GM23338 (cell line): ENCODE results near the gene FLT1. TPM values are rescaled to one million over a fixed set of nuclear protein-coding genes. Genes with fewer than 3 reads are reported as not detected.

ENCODE experiments used
- ATAC-seq: fragments of 200-7000 bp; cut with Tn5 transposase; 3 replicates; pipeline ENCODE4 v1.9.1; 2020
- DNase-seq: peaks from one replicate; pipeline ENCODE4 v3.0.0-alpha.2; 2015; ENCODE audit warnings: low spot score
- H2AFZ ChIP-seq: fragments of 200-600 bp; sonication (generic); 2 replicates; pipeline ENCODE4 v1.8.0; 2016; ENCODE audit warnings: antibody characterized with exemption, mild to moderate bottlenecking, moderate library complexity
- H3F3A ChIP-seq: fragments of 200-600 bp; sonication (generic); replicated peaks from 2 replicates; pipeline ENCODE4 v1.8.0; 2017; ENCODE audit warnings: antibody characterized with exemption, mixed run types, low read depth
- H3K27ac ChIP-seq: fragments of 200-600 bp; sonication (generic); 2 replicates; pipeline ENCODE4 v1.6.1; 2016; ENCODE audit warnings: low read depth
- H3K27me3 ChIP-seq: fragments of 200-600 bp; sonication (generic); 2 replicates; pipeline ENCODE4 v1.8.0; 2016; ENCODE audit warnings: mild to moderate bottlenecking, mixed run types, moderate library complexity; ENCODE audit not compliant: insufficient read depth
- H3K36me3 ChIP-seq: fragments of 200-600 bp; sonication (generic); 2 replicates; pipeline ENCODE4 v1.8.0; 2016; ENCODE audit warnings: mild to moderate bottlenecking; ENCODE audit not compliant: insufficient read depth
- H3K4me1 ChIP-seq: fragments of 200-600 bp; sonication (generic); 2 replicates; pipeline ENCODE4 v1.8.0; 2016; ENCODE audit warnings: mild to moderate bottlenecking, moderate library complexity; ENCODE audit not compliant: insufficient read depth
- H3K4me2 ChIP-seq: fragments of 200-600 bp; sonication (generic); 2 replicates; pipeline ENCODE4 v1.7.1; 2017; ENCODE audit warnings: mixed run types
- H3K4me3 ChIP-seq: fragments of 200-600 bp; sonication (generic); 2 replicates; pipeline ENCODE4 v1.6.1; 2016; ENCODE audit warnings: mixed run types
- H3K79me2 ChIP-seq: fragments of 200-600 bp; sonication (generic); replicated peaks from 2 replicates; pipeline ENCODE4 v1.8.0; 2017; ENCODE audit warnings: mild to moderate bottlenecking; ENCODE audit not compliant: insufficient read depth
- H3K9me2 ChIP-seq: fragments of 200-600 bp; sonication (generic); 2 replicates; pipeline ENCODE4 v1.8.0; 2017; ENCODE audit not compliant: insufficient read depth
- H4K20me1 ChIP-seq: fragments of 200-600 bp; sonication (generic); replicated peaks from 2 replicates; pipeline ENCODE4 v1.8.0; 2017; ENCODE audit warnings: mild to moderate bottlenecking; ENCODE audit not compliant: insufficient read depth
- H3K27ac Mint-ChIP-seq: 2 replicates; pipeline ENCODE4 v1.8.0; 2020; ENCODE audit warnings: inconsistent platforms, mild to moderate bottlenecking, moderate library complexity, mixed read lengths
- H3K27me3 Mint-ChIP-seq: 3 replicates; pipeline ENCODE4 v1.8.0; 2022; ENCODE audit warnings: low read depth, mild to moderate bottlenecking, moderate library complexity, mixed read lengths, inconsistent platforms; ENCODE audit not compliant: insufficient read depth, poor library complexity
- H3K36me3 Mint-ChIP-seq: 3 replicates; pipeline ENCODE4 v1.8.0; 2021; ENCODE audit warnings: low read depth, mild to moderate bottlenecking, inconsistent platforms, moderate library complexity, mixed read lengths
- H3K4me1 Mint-ChIP-seq: 3 replicates; pipeline ENCODE4 v1.8.0; 2020; ENCODE audit warnings: mild to moderate bottlenecking, inconsistent platforms, mixed read lengths
- H3K4me3 Mint-ChIP-seq: 3 replicates; pipeline ENCODE4 v1.8.0; 2021; ENCODE audit warnings: moderate library complexity, mild to moderate bottlenecking, inconsistent platforms, mixed read lengths
- H3K9me3 Mint-ChIP-seq: 3 replicates; pipeline ENCODE4 v1.8.0; 2020; ENCODE audit warnings: moderate library complexity, mild to moderate bottlenecking, inconsistent platforms, mixed read lengths
- CREB1 ChIP-seq: fragments of 250-450 bp; sonication (Bioruptor Pico); IDR thresholded peaks from 2 replicates; pipeline ENCODE4 v1.5.0; 2020; ENCODE audit warnings: low read depth, mild to moderate bottlenecking, moderate library complexity
- CTCF ChIP-seq, 2 experiments: fragments of 200-600 bp in 1 of 2; sonication (generic) in 1 of 2; conservative IDR thresholded peaks; 2 replicates each; pipeline versions ENCODE4 v1.5.1 to v1.6.1; 2016 to 2017; ENCODE audit warnings: antibody characterized with exemption in 2 of 2, low read depth in 2 of 2, mild to moderate bottlenecking in 2 of 2, moderate library complexity in 1 of 2
- ETS1 ChIP-seq: IDR thresholded peaks from 2 replicates; pipeline ENCODE4 v1.6.1; 2016; ENCODE audit warnings: antibody characterized with exemption
- EZH2 ChIP-seq: fragments of 200-600 bp; sonication (generic); IDR thresholded peaks from one replicate; pipeline ENCODE4 v1.8.0; 2017; ENCODE audit warnings: antibody characterized with exemption, mild to moderate bottlenecking, low read depth; ENCODE audit not compliant: unreplicated experiment
- EZH2phosphoT487 ChIP-seq: fragments of 200-600 bp; sonication (generic); IDR thresholded peaks from one replicate; pipeline ENCODE4 v1.8.1; 2018; ENCODE audit warnings: antibody characterized with exemption; ENCODE audit not compliant: unreplicated experiment
- JUNB ChIP-seq: IDR thresholded peaks from one replicate; pipeline ENCODE4 v1.6.1; 2016; ENCODE audit warnings: antibody characterized with exemption; ENCODE audit not compliant: unreplicated experiment
- NANOG ChIP-seq: IDR thresholded peaks from 2 replicates; pipeline ENCODE4 v1.6.1; 2016; ENCODE audit warnings: antibody characterized with exemption, borderline replicate concordance
- POLR2AphosphoS5 ChIP-seq: IDR thresholded peaks from 2 replicates; pipeline ENCODE4 v1.6.1; 2016; ENCODE audit warnings: antibody characterized with exemption, low read depth
- REST ChIP-seq: IDR thresholded peaks from one replicate; pipeline ENCODE4 v1.6.1; 2018; ENCODE audit warnings: antibody characterized with exemption; ENCODE audit not compliant: unreplicated experiment
- STAT1 ChIP-seq: IDR thresholded peaks from one replicate; pipeline ENCODE4 v1.6.1; 2016; ENCODE audit warnings: antibody characterized with exemption; ENCODE audit not compliant: unreplicated experiment
- ZNF114 ChIP-seq: fragments of 250-450 bp; sonication (Bioruptor Pico); IDR thresholded peaks from 2 replicates; pipeline ENCODE4 v1.5.0; 2020; ENCODE audit warnings: mild to moderate bottlenecking, moderate library complexity
- ZNF331 ChIP-seq: fragments of 250-450 bp; sonication (Bioruptor Pico); IDR thresholded peaks from 2 replicates; pipeline ENCODE4 v1.5.0; 2020; ENCODE audit warnings: low read depth, mild to moderate bottlenecking, moderate library complexity
- ZNF462 ChIP-seq: fragments of 250-450 bp; sonication (Bioruptor Pico); IDR thresholded peaks from 2 replicates; pipeline ENCODE4 v1.5.0; 2020; ENCODE audit warnings: mild to moderate bottlenecking, moderate library complexity
- polyA plus RNA-seq: library from polyadenylated mRNA; unstranded; fragments of >200 nt; fragmentation: Nextera tagmentation; extraction: Ambion mirVana; gene quantifications from 2 replicates; pipeline ENCODE4 v1.2.1, GENCODE V29; 2016
- total RNA-seq: library from RNA; depleted of rRNA; stranded (reverse); fragments of >200 nt; shearing (Covaris generic); gene quantifications from 2 replicates; pipeline ENCODE4 v1.2.3, GENCODE V29; 2014

The FLT1 gene
- total and polyA plus RNA-seq, 2 experiments from 2014 or later, result 26.8 to 116 TPM

GRCh38 chr13:28451482-28452217 is 43.3 kb downstream of the FLT1 start:
- H2AFZ ChIP-seq, result no peak overlapping the region

More at GRCh38 chr13:28451482-28452217, 43.3 kb downstream of the FLT1 start:
- H3K27ac ChIP-seq, result peak overlapping the region; percentile 86
- peak; percentile 88 for ATAC-seq
- H3K79me2 ChIP-seq, result peaks cover 67% of the 10 kb centered on the region
- Mint-ChIP-seq H3K9me3 (peaks cover 29% of the 10 kb centered on the region), H3K4me1 (peaks cover 46% of the 10 kb centered on the region), H3K4me3 (no peak overlapping the region), H3K36me3 (peaks cover 80% of the 10 kb centered on the region), H3K27me3 (peaks cover 6% of the 10 kb centered on the region), H3K27ac (peak overlapping the region; percentile 36)
- peaks cover 41% of the 10 kb centered on the region for H3K4me1 ChIP-seq
- no peaks in the 10 kb centered on the region for H3K27me3 ChIP-seq
- no peaks in the 10 kb centered on the region for H4K20me1 ChIP-seq
- peak; percentile 76 for DNase-seq
- peaks cover 3% of the 10 kb centered on the region; the same call in 1 of the 2 replicates for H3F3A ChIP-seq
- H3K9me2 ChIP-seq, result no peaks in the 10 kb centered on the region
- peaks cover 29% of the 10 kb centered on the region for H3K36me3 ChIP-seq
- H3K4me3 ChIP-seq, result no peak overlapping the region; the same call in 1 of the 2 replicates
- TF ChIP-seq CTCF (conservative IDR thresholded peaks at IDR 0.05; ENCODE audit: low read depth in 2 of 2) (no peak), REST (no peak), JUNB (no peak), POLR2AphosphoS5 (no peak), CREB1 (CRISPR knock-in tag) (no peak), ZNF331 (CRISPR knock-in tag) (no peak), ETS1 (no peak), ZNF114 (CRISPR knock-in tag) (no peak), STAT1 (no peak), NANOG (no peak), EZH2 (no peak), ZNF462 (CRISPR knock-in tag) (no peak), EZH2phosphoT487 (no peak)
- H3K4me2 ChIP-seq, result peak overlapping the region; percentile 62
